Measurements from ENCODE around the gene ANKRD6. TPM values are rescaled to one million over a fixed set of nuclear protein-coding genes. Genes with fewer than 3 reads are reported as not detected.

ANKRD6 gene
- total RNA-seq (2022; extraction: Qiagen RNA extraction): 1.3 to 1.8 TPM (median 1.6 TPM) in 5 replicates

GRCh38 chr6:89432875-89433251, at the start of gene ANKRD6:
Gene ANKRD6 (plus strand): TSS chr6:89433152. CDS start chr6:89566977, 133,825 bp downstream.

GRCh38 chr6:89412071-89413005, 20.6 kb upstream of the ANKRD6 start, which contains the start of gene RRAGD:
Gene RRAGD (minus strand): TSS chr6:89412273. CDS start chr6:89411993, 280 bp downstream.

GRCh38 chr6:89638320-89639195, 205.6 kb downstream of the ANKRD6 start, which contains the start of gene LYRM2:
Gene LYRM2 (minus strand): TSS chr6:89638747. CDS start chr6:89638716, 31 bp downstream.

Other genes with a start within 250 kb of the ANKRD6 start
- not detected in 5 replicates for gene GABRR1, start 215.8 kb upstream of the ANKRD6 start, total RNA-seq (2022; extraction: Qiagen RNA extraction)
- 0.05 to 0.13 TPM in 2 of 5 replicates, not detected in the others for gene GABRR2, start 117.9 kb upstream of the ANKRD6 start, total RNA-seq (2022; extraction: Qiagen RNA extraction)
- 12.2 to 16.7 TPM (median 14.2 TPM) in 5 replicates for gene UBE2J1, start 80.4 kb upstream of the ANKRD6 start, total RNA-seq (2022; extraction: Qiagen RNA extraction)
- 2.7 to 4.6 TPM (median 4.0 TPM) in 5 replicates for gene RRAGD, start 20.9 kb upstream of the ANKRD6 start, total RNA-seq (2022; extraction: Qiagen RNA extraction)
- 29.0 to 38.2 TPM (median 30.6 TPM) in 5 replicates for gene LYRM2, start 205.6 kb downstream of the ANKRD6 start, total RNA-seq (2022; extraction: Qiagen RNA extraction)

Measured in A549 treated with CORT108297 at 1 μM for 4 hours (cell line).